Measurements from ENCODE around the gene ERVH48-1.
"Not testable (repeated sequence)": the region's sequence is repeated elsewhere in the genome, so short reads cannot be mapped to it uniquely, and the experiment has no call there.

The ERVH48-1 gene

GRCh38 chr21:42887326-42887725, 38.1 kb downstream of the ERVH48-1 start:
- H3K27me3 ChIP-seq (ENCODE audit: control insufficient read depth in 1 of 2, insufficient read depth in 2 of 2, low read length in 2 of 2), result no peaks in the 10 kb centered on the region
- H3K27ac ChIP-seq (ENCODE audit: low read depth, low read length), result no peak overlapping the region
- H3K4me1 ChIP-seq (ENCODE audit: insufficient read depth, low read length), result no peaks in the 10 kb centered on the region
- H3K9me3 ChIP-seq (ENCODE audit: low read length), result no peaks in the 10 kb centered on the region
- H3K36me3 ChIP-seq (ENCODE audit: insufficient read depth, low read length), result no peaks in the 10 kb centered on the region
- no peak overlapping the region for H3K9ac ChIP-seq (ENCODE audit: low read length)
- no peak overlapping the region for H3K4me3 ChIP-seq (ENCODE audit: low read depth in 1 of 2, low read length in 2 of 2)

- Histone ChIP-seq H3K36me3 (ENCODE audit: insufficient read depth, low read length) (no peaks in the 10 kb centered on the region), H3K27ac (ENCODE audit: low read depth, low read length) (no peak overlapping the region), H3K4me1 (ENCODE audit: insufficient read depth, low read length) (peaks cover 5% of the 10 kb centered on the region), H3K9me3 (ENCODE audit: low read length) (no peaks in the 10 kb centered on the region), H3K9ac (ENCODE audit: low read length) (no peak overlapping the region), H3K4me3 (ENCODE audit: low read depth in 1 of 2, low read length in 2 of 2) (no peak overlapping the region), H3K27me3 (ENCODE audit: control insufficient read depth in 1 of 2, insufficient read depth in 2 of 2, low read length in 2 of 2) (no peaks in the 10 kb centered on the region)
These were observed 41.5 kb downstream of the ERVH48-1 start for GRCh38 chr21:42883921-42884320.

GRCh38 chr21:42880352-42880751, 45.1 kb downstream of the ERVH48-1 start:
- Histone ChIP-seq H3K9ac (ENCODE audit: low read length) (peak overlapping the region; percentile 50), H3K27ac (ENCODE audit: low read depth, low read length) (no peak overlapping the region), H3K4me3 (ENCODE audit: low read depth in 1 of 2, low read length in 2 of 2) (peak overlapping the region; percentile 71 to 78), H3K27me3 (ENCODE audit: control insufficient read depth in 1 of 2, insufficient read depth in 2 of 2, low read length in 2 of 2) (no peaks in the 10 kb centered on the region), H3K36me3 (ENCODE audit: insufficient read depth, low read length) (no peaks in the 10 kb centered on the region), H3K9me3 (ENCODE audit: low read length) (no peaks in the 10 kb centered on the region), H3K4me1 (ENCODE audit: insufficient read depth, low read length) (peaks cover 12% of the 10 kb centered on the region)

DNA sequence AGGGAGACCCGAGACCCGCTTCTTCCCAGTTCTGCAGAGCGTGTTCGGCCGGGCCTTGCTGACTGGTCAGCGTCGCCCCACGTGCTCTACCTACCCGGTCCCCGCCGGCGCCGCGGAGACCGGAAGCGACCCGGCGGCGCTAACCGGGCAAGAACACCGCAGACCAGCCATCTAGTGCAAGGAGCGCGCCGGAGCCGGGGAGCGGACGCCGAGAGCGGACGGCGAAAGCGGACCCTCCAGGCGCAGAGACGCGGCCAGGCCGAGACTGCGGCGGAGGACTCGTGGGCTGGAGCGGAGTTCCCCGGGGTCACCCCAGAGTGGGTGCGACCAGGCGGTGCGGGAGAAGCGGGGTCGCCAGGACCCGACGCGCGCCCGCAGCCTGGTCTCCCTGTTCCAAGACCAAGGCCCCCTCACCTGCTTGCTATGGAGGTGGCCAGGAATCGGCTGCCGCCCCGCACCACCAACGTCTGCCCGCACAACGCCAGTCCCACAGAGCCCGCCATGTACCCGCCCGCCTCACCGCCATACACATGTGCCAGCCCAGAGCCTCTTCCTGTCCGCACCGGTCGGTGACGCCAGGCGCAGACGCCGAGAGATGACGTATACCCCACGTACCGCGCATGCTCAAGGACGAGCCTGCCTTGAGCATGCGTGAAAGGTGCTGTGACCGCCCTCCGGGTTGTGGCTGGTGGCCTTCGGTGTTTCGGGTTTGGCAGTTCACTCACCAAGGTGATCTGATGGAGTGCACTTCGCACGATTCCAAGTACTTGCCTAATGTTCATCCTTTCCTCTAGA, 46.2 kb downstream of the ERVH48-1 start, which contains the start of gene WDR4:
WDR4 (minus strand) TSS at position 547 of the 795 bp plus-strand sequence; CDS start at position 503, 44 bp downstream.
- Histone ChIP-seq H3K9ac (ENCODE audit: low read length) (peak within 1 kb of the TSS; percentile 50), H3K27me3 (ENCODE audit: control insufficient read depth in 1 of 2, insufficient read depth in 2 of 2, low read length in 2 of 2) (no peaks in the 10 kb centered on the region), H3K4me3 (ENCODE audit: low read depth in 1 of 2, low read length in 2 of 2) (peak within 1 kb of the TSS; percentile 71 to 78), H3K36me3 (ENCODE audit: insufficient read depth, low read length) (no peaks in the 10 kb centered on the region), H3K27ac (ENCODE audit: low read depth, low read length) (peak within 1 kb of the TSS; percentile 84), H3K9me3 (ENCODE audit: low read length) (no peaks in the 10 kb centered on the region), H3K4me1 (ENCODE audit: insufficient read depth, low read length) (peaks cover 12% of the 10 kb centered on the region)

- peaks cover 12% of the 10 kb centered on the region for H3K4me1 ChIP-seq (ENCODE audit: insufficient read depth, low read length)
- peak overlapping the region; percentile 36 for H3K9ac ChIP-seq (ENCODE audit: low read length)
- peak overlapping the region; percentile 84 for H3K27ac ChIP-seq (ENCODE audit: low read depth, low read length)
- peak overlapping the region; percentile 71 to 78 for H3K4me3 ChIP-seq (ENCODE audit: low read depth in 1 of 2, low read length in 2 of 2)
- H3K36me3 ChIP-seq (ENCODE audit: insufficient read depth, low read length), result peaks cover 2% of the 10 kb centered on the region
- no peaks in the 10 kb centered on the region for H3K27me3 ChIP-seq (ENCODE audit: control insufficient read depth in 1 of 2, insufficient read depth in 2 of 2, low read length in 2 of 2)
- H3K9me3 ChIP-seq (ENCODE audit: low read length), result no peaks in the 10 kb centered on the region
These were observed 46.8 kb downstream of the ERVH48-1 start for GRCh38 chr21:42878678-42878992.

GRCh38 chr21:42875811-42876210, 49.6 kb downstream of the ERVH48-1 start:
- peaks cover 12% of the 10 kb centered on the region for H3K4me1 ChIP-seq (ENCODE audit: insufficient read depth, low read length)
- not testable (repeated sequence) for H3K27ac ChIP-seq (ENCODE audit: low read depth, low read length); H3K4me3 ChIP-seq (ENCODE audit: low read depth in 1 of 2, low read length in 2 of 2); H3K9me3 ChIP-seq (ENCODE audit: low read length); H3K9ac ChIP-seq (ENCODE audit: low read length); H3K27me3 ChIP-seq (ENCODE audit: control insufficient read depth in 1 of 2, insufficient read depth in 2 of 2, low read length in 2 of 2)
- H3K36me3 ChIP-seq (ENCODE audit: insufficient read depth, low read length), result peaks cover 22% of the 10 kb centered on the region

GRCh38 chr21:42873096-42873495, 52.3 kb downstream of the ERVH48-1 start:
- H3K4me3 ChIP-seq (ENCODE audit: low read depth in 1 of 2, low read length in 2 of 2), result no peak overlapping the region
- peaks cover 31% of the 10 kb centered on the region for H3K36me3 ChIP-seq (ENCODE audit: insufficient read depth, low read length)
- peaks cover 2% of the 10 kb centered on the region for H3K4me1 ChIP-seq (ENCODE audit: insufficient read depth, low read length)
- H3K27me3 ChIP-seq (ENCODE audit: control insufficient read depth in 1 of 2, insufficient read depth in 2 of 2, low read length in 2 of 2), result no peaks in the 10 kb centered on the region
- H3K27ac ChIP-seq (ENCODE audit: low read depth, low read length), result no peak overlapping the region
- H3K9me3 ChIP-seq (ENCODE audit: low read length), result no peaks in the 10 kb centered on the region
- H3K9ac ChIP-seq (ENCODE audit: low read length), result no peak overlapping the region

DNA sequence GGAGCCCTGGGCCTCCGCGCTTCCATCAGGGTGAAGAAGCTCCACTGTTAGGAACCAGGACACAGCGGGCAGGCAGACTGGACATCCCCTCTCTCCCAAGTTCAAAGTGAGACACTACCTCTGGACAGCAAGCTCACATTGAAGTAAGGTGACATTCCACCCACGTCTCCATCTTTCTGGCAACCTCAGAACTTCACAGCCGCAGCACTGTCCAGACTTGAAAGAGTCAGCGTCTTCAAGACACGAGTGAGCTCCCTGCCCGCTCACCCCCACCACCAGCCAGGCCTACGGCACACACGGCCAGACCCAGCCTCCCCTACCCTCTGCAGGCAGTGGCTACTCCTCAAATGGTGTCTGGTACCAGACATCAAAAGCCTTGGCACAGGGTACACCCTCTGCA, 57.2 kb downstream of the ERVH48-1 start:
- Histone ChIP-seq H3K4me3 (ENCODE audit: low read depth in 1 of 2, low read length in 2 of 2) (no peak overlapping the region), H3K4me1 (ENCODE audit: insufficient read depth, low read length) (no peaks in the 10 kb centered on the region), H3K27ac (ENCODE audit: low read depth, low read length) (no peak overlapping the region)

More for the DNA sequence above, 57.2 kb downstream of the ERVH48-1 start:
- no peaks in the 10 kb centered on the region for H3K27me3 ChIP-seq (ENCODE audit: control insufficient read depth in 1 of 2, insufficient read depth in 2 of 2, low read length in 2 of 2)
- H3K36me3 ChIP-seq (ENCODE audit: insufficient read depth, low read length), result peaks cover 29% of the 10 kb centered on the region
- no peaks in the 10 kb centered on the region for H3K9me3 ChIP-seq (ENCODE audit: low read length)
- H3K9ac ChIP-seq (ENCODE audit: low read length), result no peak overlapping the region

All from muscle layer of colon (tissue), 2 donors.